Peyer's patch (tissue), 4 donors: ENCODE measurements around the gene DGKH.

Source experiments
- POLR2A ChIP-seq, 2 donors: fragments of 450-650 bp; IDR thresholded peaks; one replicate each; pipeline ENCODE4 v1.5.1; 2017; ENCODE audit warnings: antibody characterized with exemption in 2 of 2, mild to moderate bottlenecking in 2 of 2, moderate library complexity in 2 of 2
- TF ChIP-seq, protein P1 (sequence below), 6 experiments: fragments of 450-650 bp in 4 of 6; fragments of 200-600 bp in 2 of 6; sonication (generic) in 1 of 6; IDR thresholded peaks; one replicate each; pipeline ENCODE4 v1.5.1; 2017 to 2019; ENCODE audit warnings: antibody characterized with exemption in 6 of 6, mild to moderate bottlenecking in 3 of 6, moderate library complexity in 1 of 6

DNA sequence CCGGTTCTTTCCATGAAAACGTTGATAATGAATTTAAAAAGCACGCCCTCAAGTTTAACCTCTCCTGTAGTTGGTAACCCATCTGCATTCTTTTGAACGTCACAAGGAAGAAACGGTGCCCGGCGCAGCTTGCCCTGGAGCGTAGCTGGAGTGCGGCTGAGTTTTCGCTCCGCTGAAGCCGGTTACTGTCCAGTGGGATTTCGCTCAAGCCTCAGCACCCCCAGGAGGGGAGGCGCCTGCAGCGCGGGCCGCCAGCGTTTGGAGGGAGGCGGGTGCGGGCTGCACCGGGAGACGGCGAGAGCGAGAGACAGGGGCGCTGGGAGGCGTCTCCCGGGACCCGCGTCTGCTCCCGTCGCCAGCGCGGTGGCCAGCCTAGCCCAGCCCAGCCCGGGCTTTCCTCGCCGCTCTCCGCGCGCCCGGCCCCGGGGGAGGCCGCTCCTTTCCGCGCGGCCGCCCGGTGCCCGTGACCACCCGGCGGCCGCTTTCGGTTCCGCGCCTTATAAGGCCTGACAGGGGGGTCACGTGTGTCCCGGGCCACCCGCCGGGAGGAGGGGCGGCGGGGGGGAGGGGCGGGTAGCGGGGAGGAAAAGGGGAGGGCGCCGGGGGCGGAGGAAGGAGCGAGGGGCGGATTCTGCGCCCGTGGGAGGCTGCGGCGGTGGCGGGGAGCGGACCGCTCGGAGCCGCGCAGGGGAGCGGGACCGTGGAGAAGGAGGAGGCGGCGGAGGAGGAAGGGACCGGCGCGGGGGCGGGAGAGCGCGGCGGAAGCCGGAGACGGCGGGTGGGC is 8.3 kb upstream of the DGKH start:
- TF ChIP-seq, protein P1, sequence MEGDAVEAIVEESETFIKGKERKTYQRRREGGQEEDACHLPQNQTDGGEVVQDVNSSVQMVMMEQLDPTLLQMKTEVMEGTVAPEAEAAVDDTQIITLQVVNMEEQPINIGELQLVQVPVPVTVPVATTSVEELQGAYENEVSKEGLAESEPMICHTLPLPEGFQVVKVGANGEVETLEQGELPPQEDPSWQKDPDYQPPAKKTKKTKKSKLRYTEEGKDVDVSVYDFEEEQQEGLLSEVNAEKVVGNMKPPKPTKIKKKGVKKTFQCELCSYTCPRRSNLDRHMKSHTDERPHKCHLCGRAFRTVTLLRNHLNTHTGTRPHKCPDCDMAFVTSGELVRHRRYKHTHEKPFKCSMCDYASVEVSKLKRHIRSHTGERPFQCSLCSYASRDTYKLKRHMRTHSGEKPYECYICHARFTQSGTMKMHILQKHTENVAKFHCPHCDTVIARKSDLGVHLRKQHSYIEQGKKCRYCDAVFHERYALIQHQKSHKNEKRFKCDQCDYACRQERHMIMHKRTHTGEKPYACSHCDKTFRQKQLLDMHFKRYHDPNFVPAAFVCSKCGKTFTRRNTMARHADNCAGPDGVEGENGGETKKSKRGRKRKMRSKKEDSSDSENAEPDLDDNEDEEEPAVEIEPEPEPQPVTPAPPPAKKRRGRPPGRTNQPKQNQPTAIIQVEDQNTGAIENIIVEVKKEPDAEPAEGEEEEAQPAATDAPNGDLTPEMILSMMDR (IDR thresholded peaks at IDR 0.05), result peak in 2 of 6 experiments; percentile 26 to 29
- peak; percentile 92 to 94 for TF ChIP-seq POLR2A (IDR thresholded peaks at IDR 0.05)
